ENCODE results near the gene HS3ST1. TPM values are rescaled to one million over a fixed set of nuclear protein-coding genes. Genes with fewer than 3 reads are reported as not detected.

HS3ST1 gene
- total RNA-seq (ENCODE audit: unreplicated experiment) = 1.7 TPM
- long read RNA-seq, full-length matches to known transcripts = 4 of 5 reads
- long read RNA-seq, partial matches to known transcripts = 0 of 5 reads
- long read RNA-seq, other reads (novel, unspliced or antisense) = 1 of 5 reads

DNA sequence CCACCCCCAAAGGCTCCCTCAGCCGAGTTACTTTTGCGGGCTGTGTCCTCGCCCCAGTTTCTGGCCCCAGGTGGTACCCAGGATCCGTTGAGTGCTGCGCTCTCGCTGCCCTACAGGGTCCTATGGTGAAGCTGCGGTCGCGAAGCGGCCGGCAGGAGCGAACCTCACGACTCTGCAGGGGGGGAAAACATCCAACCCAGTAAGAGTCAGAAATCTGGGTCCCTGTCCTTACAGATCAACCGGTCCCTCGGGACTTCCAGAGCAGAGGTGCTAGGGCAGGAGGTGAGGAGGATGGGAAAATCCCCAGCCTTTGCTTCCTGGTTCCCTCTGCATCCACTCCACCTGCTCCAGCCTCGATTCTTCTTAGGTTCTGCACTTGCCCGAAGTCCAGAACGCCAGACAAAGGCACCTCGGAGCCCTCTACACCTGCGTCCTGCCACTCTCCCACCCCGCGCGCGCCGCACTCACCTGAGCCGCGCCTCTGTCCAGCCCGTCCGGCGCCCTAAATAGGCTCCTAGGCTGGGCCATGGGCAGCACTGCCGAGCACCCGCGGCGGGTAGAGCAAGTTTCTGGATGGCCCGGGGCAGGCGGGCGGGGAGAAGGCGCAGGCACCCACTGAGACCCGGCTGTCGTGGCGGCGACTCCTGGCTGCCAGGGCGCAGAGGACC lies at the start of gene HS3ST1:
TSS of gene HS3ST1 (minus strand) at position 664 of the 668 bp plus-strand sequence. CDS start 28,889 bp downstream, outside the sequence.
- DNase-seq = peak; percentile 28
- Mint-ChIP-seq H3K27me3 (ENCODE audit: unreplicated experiment) (peaks cover 11% of the 10 kb centered on the region), H3K4me1 (ENCODE audit: low read depth, unreplicated experiment) (peaks cover 5% of the 10 kb centered on the region), H3K36me3 (ENCODE audit: unreplicated experiment) (no peaks in the 10 kb centered on the region), H3K4me3 (ENCODE audit: unreplicated experiment) (peak within 1 kb of the TSS; percentile 81), H3K27ac (ENCODE audit: unreplicated experiment) (no peak within 1 kb of the TSS), H3K9me3 (ENCODE audit: unreplicated experiment) (peaks cover 6% of the 10 kb centered on the region)
- TF ChIP-seq, protein P1, sequence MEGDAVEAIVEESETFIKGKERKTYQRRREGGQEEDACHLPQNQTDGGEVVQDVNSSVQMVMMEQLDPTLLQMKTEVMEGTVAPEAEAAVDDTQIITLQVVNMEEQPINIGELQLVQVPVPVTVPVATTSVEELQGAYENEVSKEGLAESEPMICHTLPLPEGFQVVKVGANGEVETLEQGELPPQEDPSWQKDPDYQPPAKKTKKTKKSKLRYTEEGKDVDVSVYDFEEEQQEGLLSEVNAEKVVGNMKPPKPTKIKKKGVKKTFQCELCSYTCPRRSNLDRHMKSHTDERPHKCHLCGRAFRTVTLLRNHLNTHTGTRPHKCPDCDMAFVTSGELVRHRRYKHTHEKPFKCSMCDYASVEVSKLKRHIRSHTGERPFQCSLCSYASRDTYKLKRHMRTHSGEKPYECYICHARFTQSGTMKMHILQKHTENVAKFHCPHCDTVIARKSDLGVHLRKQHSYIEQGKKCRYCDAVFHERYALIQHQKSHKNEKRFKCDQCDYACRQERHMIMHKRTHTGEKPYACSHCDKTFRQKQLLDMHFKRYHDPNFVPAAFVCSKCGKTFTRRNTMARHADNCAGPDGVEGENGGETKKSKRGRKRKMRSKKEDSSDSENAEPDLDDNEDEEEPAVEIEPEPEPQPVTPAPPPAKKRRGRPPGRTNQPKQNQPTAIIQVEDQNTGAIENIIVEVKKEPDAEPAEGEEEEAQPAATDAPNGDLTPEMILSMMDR (IDR thresholded peaks at IDR 0.05; ENCODE audit: partially characterized antibody, unreplicated experiment) = no peak

DNA sequence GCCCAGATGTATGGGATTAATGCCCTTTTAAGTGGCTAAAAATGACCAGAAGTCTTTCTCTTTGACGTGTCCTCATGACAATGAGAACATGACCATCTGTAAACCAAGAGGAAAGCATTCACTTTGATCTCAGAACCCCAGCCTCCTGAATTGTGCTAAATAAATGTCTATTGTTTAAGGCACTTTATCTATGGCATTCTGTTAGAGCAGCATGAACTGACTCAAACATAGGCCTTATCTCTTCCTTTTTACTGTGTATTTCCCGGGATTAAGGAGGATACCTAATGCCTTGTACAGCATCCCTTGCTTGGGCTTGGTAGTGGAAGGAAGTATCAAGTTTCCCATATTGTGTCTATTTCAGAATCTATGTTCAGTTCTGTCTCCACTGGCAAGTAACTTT lies 47.2 kb upstream of the HS3ST1 start:
- no peaks in the 10 kb centered on the region for H3K36me3 Mint-ChIP-seq (ENCODE audit: unreplicated experiment)
- no peaks in the 10 kb centered on the region for H3K27me3 Mint-ChIP-seq (ENCODE audit: unreplicated experiment)
- no peak overlapping the region for H3K4me3 Mint-ChIP-seq (ENCODE audit: unreplicated experiment)
- no peak overlapping the region for H3K27ac Mint-ChIP-seq (ENCODE audit: unreplicated experiment)
- TF ChIP-seq, protein P1 (IDR thresholded peaks at IDR 0.05; ENCODE audit: partially characterized antibody, unreplicated experiment) = no peak
- DNase-seq = no peak
- H3K4me1 Mint-ChIP-seq (ENCODE audit: low read depth, unreplicated experiment) = no peaks in the 10 kb centered on the region
- H3K9me3 Mint-ChIP-seq (ENCODE audit: unreplicated experiment) = no peaks in the 10 kb centered on the region

DNA sequence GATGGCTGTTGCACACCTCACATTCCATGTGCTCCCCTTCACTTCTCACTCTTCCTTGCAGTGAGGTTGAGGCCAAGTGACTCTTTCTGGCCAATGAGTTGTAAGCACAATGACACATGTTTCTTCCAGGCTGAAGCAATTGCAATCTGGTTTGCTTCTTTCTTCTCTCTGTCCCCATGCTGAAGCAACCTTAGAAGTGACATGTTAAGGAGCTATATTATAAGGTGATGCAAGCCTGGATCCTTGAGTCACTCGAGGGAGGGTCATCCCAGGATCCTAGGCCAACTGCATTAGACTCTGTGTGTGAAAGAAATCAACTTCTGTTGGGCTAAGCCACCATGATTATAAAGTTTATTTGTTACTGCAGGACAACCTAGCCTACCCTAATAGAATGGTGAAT lies 45.5 kb upstream of the HS3ST1 start:
- H3K36me3 Mint-ChIP-seq (ENCODE audit: unreplicated experiment) = no peaks in the 10 kb centered on the region
- TF ChIP-seq, protein P1 (IDR thresholded peaks at IDR 0.05; ENCODE audit: partially characterized antibody, unreplicated experiment) = no peak
- no peak overlapping the region for H3K27ac Mint-ChIP-seq (ENCODE audit: unreplicated experiment)
- no peak for DNase-seq
- H3K9me3 Mint-ChIP-seq (ENCODE audit: unreplicated experiment) = no peaks in the 10 kb centered on the region
- H3K4me1 Mint-ChIP-seq (ENCODE audit: low read depth, unreplicated experiment) = peaks cover 9% of the 10 kb centered on the region
- no peaks in the 10 kb centered on the region for H3K27me3 Mint-ChIP-seq (ENCODE audit: unreplicated experiment)
- no peak overlapping the region for H3K4me3 Mint-ChIP-seq (ENCODE audit: unreplicated experiment)

DNA sequence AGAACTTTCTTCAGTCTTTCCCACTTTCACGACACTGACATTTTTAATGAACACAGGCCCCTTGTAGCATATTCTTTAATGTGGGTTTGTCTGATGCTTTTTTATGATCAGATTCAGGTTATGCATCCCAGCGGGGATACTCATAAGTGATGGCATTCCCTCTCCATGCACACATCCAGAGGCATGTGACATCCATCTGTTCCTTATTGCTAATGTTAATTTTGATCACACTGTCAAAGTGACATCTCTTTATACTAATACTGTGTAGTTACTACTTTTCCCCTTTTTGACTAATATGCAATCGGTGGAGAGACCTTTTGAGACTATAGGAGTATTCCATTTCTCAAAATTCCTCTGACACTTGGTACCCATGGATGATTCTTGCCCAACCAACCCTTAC lies 43.8 kb upstream of the HS3ST1 start:
- no peaks in the 10 kb centered on the region for H3K9me3 Mint-ChIP-seq (ENCODE audit: unreplicated experiment)
- H3K27me3 Mint-ChIP-seq (ENCODE audit: unreplicated experiment) = no peaks in the 10 kb centered on the region
- no peak overlapping the region for H3K4me3 Mint-ChIP-seq (ENCODE audit: unreplicated experiment)
- DNase-seq = no peak
- H3K36me3 Mint-ChIP-seq (ENCODE audit: unreplicated experiment) = no peaks in the 10 kb centered on the region
- TF ChIP-seq, protein P1 (IDR thresholded peaks at IDR 0.05; ENCODE audit: partially characterized antibody, unreplicated experiment) = no peak
- peaks cover 11% of the 10 kb centered on the region for H3K4me1 Mint-ChIP-seq (ENCODE audit: low read depth, unreplicated experiment)
- no peak overlapping the region for H3K27ac Mint-ChIP-seq (ENCODE audit: unreplicated experiment)

DNA sequence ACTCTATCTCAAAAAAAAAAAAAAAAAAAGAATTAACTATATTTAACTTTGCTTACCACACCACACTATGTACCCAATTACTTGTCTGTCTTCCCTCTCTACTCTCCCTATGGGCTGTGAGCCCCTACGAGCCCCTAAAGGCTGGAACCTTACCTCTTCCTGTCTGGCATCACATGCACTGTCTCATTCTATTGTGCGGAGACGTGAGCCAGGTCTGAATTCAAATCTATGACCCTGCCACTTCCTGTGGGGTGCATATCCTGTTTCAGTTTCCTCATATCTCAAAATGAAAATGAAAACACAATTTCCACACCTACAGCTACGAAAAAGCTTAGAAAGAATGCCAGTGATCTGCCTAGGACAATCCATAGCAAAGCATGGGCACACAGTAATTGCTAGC lies 42.9 kb upstream of the HS3ST1 start:
- Mint-ChIP-seq H3K27ac (ENCODE audit: unreplicated experiment) (no peak overlapping the region), H3K4me1 (ENCODE audit: low read depth, unreplicated experiment) (peaks cover 11% of the 10 kb centered on the region), H3K4me3 (ENCODE audit: unreplicated experiment) (no peak overlapping the region)

More for the DNA sequence above, 42.9 kb upstream of the HS3ST1 start:
- Mint-ChIP-seq H3K36me3 (ENCODE audit: unreplicated experiment) (no peaks in the 10 kb centered on the region), H3K27me3 (ENCODE audit: unreplicated experiment) (no peaks in the 10 kb centered on the region), H3K9me3 (ENCODE audit: unreplicated experiment) (no peaks in the 10 kb centered on the region)
- DNase-seq = no peak
- TF ChIP-seq, protein P1 (IDR thresholded peaks at IDR 0.05; ENCODE audit: partially characterized antibody, unreplicated experiment) = no peak

Data from glutamatergic neuron (in vitro differentiated cells).